HG03439 (cell line): ENCODE measurements around the gene CCR9.

Experiments
- ATAC-seq: cut with Tn5 transposase; IDR thresholded peaks from one replicate; pipeline ENCODE4 v1.9.1; 2021; ENCODE audit warnings: mild to moderate bottlenecking, moderate library complexity; ENCODE audit not compliant: unreplicated experiment

The CCR9 gene

GRCh38 chr3:45907769-45908705, 21.7 kb downstream of the CCR9 start:
- ATAC-seq = no peak

GRCh38 chr3:45908761-45909160, 22.4 kb downstream of the CCR9 start:
- ATAC-seq = no peak

- ATAC-seq = no peak
Observed at GRCh38 chr3:45909542-45909941, 23.2 kb downstream of the CCR9 start.

- ATAC-seq = no peak
Observed at GRCh38 chr3:45910892-45911291, 24.5 kb downstream of the CCR9 start.

- ATAC-seq = no peak
Observed at GRCh38 chr3:45911511-45912226, 25.3 kb downstream of the CCR9 start.

GRCh38 chr3:45912435-45912834, 26.1 kb downstream of the CCR9 start:
- no peak for ATAC-seq

- no peak for ATAC-seq
Observed at GRCh38 chr3:45914362-45915058, 28.2 kb downstream of the CCR9 start.

- no peak for ATAC-seq
Observed at GRCh38 chr3:45915059-45915439, 28.7 kb downstream of the CCR9 start.

- peak; percentile 87 for ATAC-seq
Observed at GRCh38 chr3:45915518-45916231, 29.3 kb downstream of the CCR9 start.

- ATAC-seq = no peak
Observed at GRCh38 chr3:45917146-45917898, 31.0 kb downstream of the CCR9 start.

GRCh38 chr3:45921158-45922038, 35.1 kb downstream of the CCR9 start:
- no peak for ATAC-seq

GRCh38 chr3:45922039-45922326, 35.6 kb downstream of the CCR9 start:
- ATAC-seq = no peak

GRCh38 chr3:45922950-45923590, 36.7 kb downstream of the CCR9 start:
- ATAC-seq = no peak

GRCh38 chr3:45923755-45924154, 37.4 kb downstream of the CCR9 start:
- ATAC-seq = no peak

- no peak for ATAC-seq
Observed at GRCh38 chr3:45927881-45928280, 41.5 kb downstream of the CCR9 start.

- ATAC-seq = no peak
Observed at GRCh38 chr3:45929042-45929679, 42.8 kb downstream of the CCR9 start.

GRCh38 chr3:45931496-45931895, 45.2 kb downstream of the CCR9 start:
- ATAC-seq = no peak

GRCh38 chr3:45932112-45932511, 45.8 kb downstream of the CCR9 start:
- ATAC-seq = no peak
